Measurements from ENCODE around the gene AMOTL2. TPM values are rescaled to one million over a fixed set of nuclear protein-coding genes. Genes with fewer than 3 reads are reported as not detected.

The AMOTL2 gene
- total RNA-seq, 1 experiment from 2014 or later: 96.0 TPM

DNA sequence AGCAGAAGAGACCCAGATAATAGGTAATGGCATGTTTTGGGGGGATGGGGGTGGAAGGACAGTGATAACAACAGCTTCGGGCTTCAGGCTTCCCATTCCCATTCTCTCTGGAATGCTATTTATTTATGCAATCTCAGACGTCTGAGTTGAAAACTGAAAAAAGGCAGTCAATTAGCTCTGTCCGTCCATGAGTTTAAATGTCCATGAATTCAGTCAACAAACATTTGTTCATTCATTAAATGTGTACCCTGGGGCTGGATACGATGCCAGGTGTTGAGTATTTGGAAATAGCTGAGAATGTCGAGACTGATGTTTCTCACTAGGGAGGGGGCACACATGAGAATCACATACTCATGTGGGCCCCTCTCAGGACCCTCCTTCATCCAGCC lies 42.4 kb downstream of the AMOTL2 start:
- Histone ChIP-seq H3K4me2 (ENCODE audit: low read length) (peak overlapping the region; percentile 37; the same call in 1 of the 2 replicates), H3K27me3 (ENCODE audit: low read length) (no peaks in the 10 kb centered on the region), H3K9me2 (replicated peaks; ENCODE audit: low read length) (no peaks in the 10 kb centered on the region), H3F3A (ENCODE audit: low read length, unreplicated experiment) (peaks cover 3% of the 10 kb centered on the region), H3K9ac (ENCODE audit: low read length) (no peak overlapping the region), H4K20me1 (ENCODE audit: low read length) (no peaks in the 10 kb centered on the region), H3K27ac (ENCODE audit: low read length) (no peak overlapping the region), H3K79me2 (ENCODE audit: low read length) (no peaks in the 10 kb centered on the region), H3K9me3 (ENCODE audit: low read length) (no peaks in the 10 kb centered on the region), H3K4me1 (ENCODE audit: insufficient read depth, low read length) (peaks cover 35% of the 10 kb centered on the region), H3K36me3 (ENCODE audit: low read depth, low read length) (no peaks in the 10 kb centered on the region), H3K4me3 (ENCODE audit: low read length) (no peak overlapping the region), H2AFZ (ENCODE audit: low read length) (no peak overlapping the region)
- CTCF ChIA-PET: no interaction called here
- ATAC-seq: no peak
- BruUV-seq (replicated peaks): no TSS peak
- POLR2A ChIA-PET (ENCODE audit: unreplicated experiment): no interaction called here
- TF ChIP-seq, protein P1, sequence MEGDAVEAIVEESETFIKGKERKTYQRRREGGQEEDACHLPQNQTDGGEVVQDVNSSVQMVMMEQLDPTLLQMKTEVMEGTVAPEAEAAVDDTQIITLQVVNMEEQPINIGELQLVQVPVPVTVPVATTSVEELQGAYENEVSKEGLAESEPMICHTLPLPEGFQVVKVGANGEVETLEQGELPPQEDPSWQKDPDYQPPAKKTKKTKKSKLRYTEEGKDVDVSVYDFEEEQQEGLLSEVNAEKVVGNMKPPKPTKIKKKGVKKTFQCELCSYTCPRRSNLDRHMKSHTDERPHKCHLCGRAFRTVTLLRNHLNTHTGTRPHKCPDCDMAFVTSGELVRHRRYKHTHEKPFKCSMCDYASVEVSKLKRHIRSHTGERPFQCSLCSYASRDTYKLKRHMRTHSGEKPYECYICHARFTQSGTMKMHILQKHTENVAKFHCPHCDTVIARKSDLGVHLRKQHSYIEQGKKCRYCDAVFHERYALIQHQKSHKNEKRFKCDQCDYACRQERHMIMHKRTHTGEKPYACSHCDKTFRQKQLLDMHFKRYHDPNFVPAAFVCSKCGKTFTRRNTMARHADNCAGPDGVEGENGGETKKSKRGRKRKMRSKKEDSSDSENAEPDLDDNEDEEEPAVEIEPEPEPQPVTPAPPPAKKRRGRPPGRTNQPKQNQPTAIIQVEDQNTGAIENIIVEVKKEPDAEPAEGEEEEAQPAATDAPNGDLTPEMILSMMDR (conservative IDR thresholded peaks at IDR 0.05; ENCODE audit: low read depth, low read length): no peak
- TF ChIP-seq EZH2 (IDR thresholded peaks at IDR 0.05; ENCODE audit: low read length, unreplicated experiment) (no peak), EZH2phosphoT487 (IDR thresholded peaks at IDR 0.05; ENCODE audit: borderline replicate concordance, low read length) (no peak)
- no peak for DNase-seq
- intact Hi-C loops (cut with micrococcal nuclease): no loop called here

DNA sequence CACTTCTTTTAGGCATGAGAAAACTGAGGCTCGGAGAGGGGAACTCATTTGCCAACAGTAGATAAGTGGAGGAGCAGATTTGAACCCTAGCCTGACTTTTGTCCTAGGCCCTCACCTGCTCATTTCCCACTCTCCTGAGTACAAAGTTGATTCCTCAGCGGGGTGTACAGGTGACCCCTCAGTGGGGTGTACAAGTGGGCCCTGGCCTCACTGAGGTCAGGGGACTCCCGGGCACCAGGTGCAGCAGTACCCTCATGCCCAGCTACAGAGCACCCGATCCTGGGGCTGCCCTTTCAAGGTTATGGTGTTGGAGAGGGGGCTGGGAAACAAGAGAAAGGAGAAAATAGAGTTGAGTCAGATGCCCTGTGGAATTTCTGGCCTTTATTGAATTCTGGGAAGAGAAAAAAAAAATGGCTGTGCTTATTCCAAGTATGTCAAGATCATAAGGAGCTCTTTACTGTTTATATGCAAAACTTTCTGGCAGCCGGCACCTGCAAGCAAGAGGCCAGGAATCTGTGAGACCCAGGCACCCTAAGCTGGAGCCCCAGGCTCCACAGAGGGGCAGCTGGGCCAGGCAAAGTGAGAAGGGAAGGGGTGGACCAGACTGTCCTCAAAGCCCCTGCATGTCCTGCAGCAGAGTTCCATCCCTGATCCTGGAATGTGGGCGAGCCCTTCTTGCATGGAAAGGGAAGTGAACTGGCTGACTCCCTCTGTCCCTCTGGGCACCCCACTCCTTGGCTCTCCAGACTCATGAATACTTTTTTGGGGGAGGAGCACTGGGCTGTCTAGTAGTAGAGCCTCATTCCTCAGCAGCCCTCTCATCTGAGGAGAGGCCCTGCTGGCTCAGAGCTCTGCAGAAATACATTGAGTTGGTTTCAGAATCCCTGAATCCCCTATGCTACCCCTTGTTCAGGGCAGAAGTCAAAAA lies 43.1 kb downstream of the AMOTL2 start:
- no TSS peak for BruUV-seq (replicated peaks)
- peaks cover 41% of the 10 kb centered on the region for H3K4me1 ChIP-seq (ENCODE audit: insufficient read depth, low read length)
- H2AFZ ChIP-seq (ENCODE audit: low read length): no peak overlapping the region
- no peaks in the 10 kb centered on the region for H4K20me1 ChIP-seq (ENCODE audit: low read length)
- DNase-seq: peak; percentile 43
- no peak overlapping the region for H3K4me3 ChIP-seq (ENCODE audit: low read length)
- no peaks in the 10 kb centered on the region for H3K79me2 ChIP-seq (ENCODE audit: low read length)
- POLR2A ChIA-PET (ENCODE audit: unreplicated experiment): no interaction called here
- no peaks in the 10 kb centered on the region for H3K9me3 ChIP-seq (ENCODE audit: low read length)
- H3F3A ChIP-seq (ENCODE audit: low read length, unreplicated experiment): peaks cover 5% of the 10 kb centered on the region
- peak overlapping the region; percentile 37; the same call in 1 of the 2 replicates for H3K4me2 ChIP-seq (ENCODE audit: low read length)
- no peak overlapping the region for H3K27ac ChIP-seq (ENCODE audit: low read length)
- no peaks in the 10 kb centered on the region for H3K9me2 ChIP-seq (replicated peaks; ENCODE audit: low read length)
- TF ChIP-seq EZH2 (IDR thresholded peaks at IDR 0.05; ENCODE audit: low read length, unreplicated experiment): no peak
- TF ChIP-seq, protein P1 (conservative IDR thresholded peaks at IDR 0.05; ENCODE audit: low read depth, low read length): no peak
- TF ChIP-seq EZH2phosphoT487 (IDR thresholded peaks at IDR 0.05; ENCODE audit: borderline replicate concordance, low read length): no peak
- no peaks in the 10 kb centered on the region for H3K36me3 ChIP-seq (ENCODE audit: low read depth, low read length)
- no peak overlapping the region for H3K9ac ChIP-seq (ENCODE audit: low read length)
- H3K27me3 ChIP-seq (ENCODE audit: low read length): no peaks in the 10 kb centered on the region
- intact Hi-C loops (cut with micrococcal nuclease): no loop called here
- ATAC-seq: no peak
- CTCF ChIA-PET: no interaction called here

- Histone ChIP-seq H2AFZ (ENCODE audit: low read length) (no peak overlapping the region), H3K4me1 (ENCODE audit: insufficient read depth, low read length) (peaks cover 54% of the 10 kb centered on the region), H3K4me2 (ENCODE audit: low read length) (peak overlapping the region; percentile 73), H3K9me3 (ENCODE audit: low read length) (no peaks in the 10 kb centered on the region), H3K9ac (ENCODE audit: low read length) (no peak overlapping the region), H3K9me2 (replicated peaks; ENCODE audit: low read length) (no peaks in the 10 kb centered on the region), H3F3A (ENCODE audit: low read length, unreplicated experiment) (peaks cover 5% of the 10 kb centered on the region), H3K36me3 (ENCODE audit: low read depth, low read length) (no peaks in the 10 kb centered on the region), H4K20me1 (ENCODE audit: low read length) (no peaks in the 10 kb centered on the region), H3K79me2 (ENCODE audit: low read length) (no peaks in the 10 kb centered on the region), H3K4me3 (ENCODE audit: low read length) (no peak overlapping the region), H3K27ac (ENCODE audit: low read length) (peak overlapping the region; percentile 88), H3K27me3 (ENCODE audit: low read length) (no peaks in the 10 kb centered on the region)
- no peak for DNase-seq
- ChIA-PET POLR2A (ENCODE audit: unreplicated experiment) (no interaction called here), CTCF (no interaction called here)
- BruUV-seq (replicated peaks): no TSS peak
- ATAC-seq: no peak
- no peak for TF ChIP-seq EZH2 (IDR thresholded peaks at IDR 0.05; ENCODE audit: low read length, unreplicated experiment)
- TF ChIP-seq, protein P1 (conservative IDR thresholded peaks at IDR 0.05; ENCODE audit: low read depth, low read length): no peak
- no peak for TF ChIP-seq EZH2phosphoT487 (IDR thresholded peaks at IDR 0.05; ENCODE audit: borderline replicate concordance, low read length)
- intact Hi-C loops (cut with micrococcal nuclease): no loop called here
These were observed 45.4 kb downstream of the AMOTL2 start for GRCh38 chr3:134328846-134329245.

Measured in PC-3 (cell line).